Measurements from ENCODE around the gene PGA5.
"Not testable (repeated sequence)": the region's sequence is repeated elsewhere in the genome, so short reads cannot be mapped to it uniquely, and the experiment has no call there.

DNA sequence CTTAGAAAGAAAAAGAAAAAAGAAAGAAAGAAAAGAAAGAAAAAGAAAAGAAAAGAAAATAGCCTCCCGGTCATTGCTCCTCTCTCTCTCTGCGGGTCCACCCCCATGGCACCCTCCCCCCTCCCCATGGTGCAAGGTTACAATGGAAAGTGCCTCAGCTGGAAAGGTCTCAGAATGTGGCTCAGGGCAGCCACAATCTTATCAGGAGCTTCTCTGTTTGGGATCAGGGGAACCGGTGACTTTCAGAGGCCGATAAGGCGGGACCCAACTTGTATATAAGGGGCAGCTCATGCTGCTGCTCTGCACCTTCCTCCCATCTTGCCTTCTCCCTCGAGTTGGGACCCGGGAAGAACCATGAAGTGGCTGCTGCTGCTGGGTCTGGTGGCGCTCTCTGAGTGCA is 18.9 kb upstream of the PGA5 start, which contains the start of gene PGA4:
- TF ChIP-seq, protein P1, sequence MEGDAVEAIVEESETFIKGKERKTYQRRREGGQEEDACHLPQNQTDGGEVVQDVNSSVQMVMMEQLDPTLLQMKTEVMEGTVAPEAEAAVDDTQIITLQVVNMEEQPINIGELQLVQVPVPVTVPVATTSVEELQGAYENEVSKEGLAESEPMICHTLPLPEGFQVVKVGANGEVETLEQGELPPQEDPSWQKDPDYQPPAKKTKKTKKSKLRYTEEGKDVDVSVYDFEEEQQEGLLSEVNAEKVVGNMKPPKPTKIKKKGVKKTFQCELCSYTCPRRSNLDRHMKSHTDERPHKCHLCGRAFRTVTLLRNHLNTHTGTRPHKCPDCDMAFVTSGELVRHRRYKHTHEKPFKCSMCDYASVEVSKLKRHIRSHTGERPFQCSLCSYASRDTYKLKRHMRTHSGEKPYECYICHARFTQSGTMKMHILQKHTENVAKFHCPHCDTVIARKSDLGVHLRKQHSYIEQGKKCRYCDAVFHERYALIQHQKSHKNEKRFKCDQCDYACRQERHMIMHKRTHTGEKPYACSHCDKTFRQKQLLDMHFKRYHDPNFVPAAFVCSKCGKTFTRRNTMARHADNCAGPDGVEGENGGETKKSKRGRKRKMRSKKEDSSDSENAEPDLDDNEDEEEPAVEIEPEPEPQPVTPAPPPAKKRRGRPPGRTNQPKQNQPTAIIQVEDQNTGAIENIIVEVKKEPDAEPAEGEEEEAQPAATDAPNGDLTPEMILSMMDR (IDR thresholded peaks at IDR 0.05; ENCODE audit: insufficient read depth, low read depth, low read length): not testable (repeated sequence)
- TF ChIP-seq EZH2 (IDR thresholded peaks at IDR 0.05; ENCODE audit: insufficient read depth, low read length): not testable (repeated sequence)

Measured in astrocyte (in vitro differentiated cells and primary cell).